C4-2B (cell line): ENCODE results near the gene CPTP.

ENCODE experiments used
- H3K27ac ChIP-seq: fragments of 450-650 bp; 2 replicates; pipeline ENCODE4 v1.5.1; 2017
- CTCF ChIP-seq: fragments of 450-650 bp; conservative IDR thresholded peaks from 2 replicates; pipeline ENCODE4 v1.5.1; 2017; ENCODE audit warnings: mild to moderate bottlenecking
- ZFX ChIP-seq: fragments of 450-650 bp; IDR thresholded peaks from 2 replicates; pipeline ENCODE4 v1.6.1; 2017

The CPTP gene

GRCh38 chr1:1342061-1342562, 17.5 kb downstream of the CPTP start:
- H3K27ac ChIP-seq: no peak overlapping the region
- TF ChIP-seq ZFX: no peak

GRCh38 chr1:1342584-1343115, 18.0 kb downstream of the CPTP start:
- TF ChIP-seq CTCF (no peak), ZFX (no peak)
- H3K27ac ChIP-seq: peak overlapping the region; percentile 99

- TF ChIP-seq ZFX (peak; percentile 76; the same call in 1 of the 2 replicates), CTCF (no peak)
- H3K27ac ChIP-seq: peak overlapping the region; percentile 99
Observed at GRCh38 chr1:1343811-1344421, 19.3 kb downstream of the CPTP start.

GRCh38 chr1:1344655-1345361, 20.2 kb downstream of the CPTP start:
- H3K27ac ChIP-seq: peak overlapping the region; percentile 99
- TF ChIP-seq CTCF (peak; percentile 92), ZFX (no peak)

GRCh38 chr1:1345384-1345783, 20.8 kb downstream of the CPTP start:
- TF ChIP-seq CTCF: no peak
- no peak for TF ChIP-seq ZFX
- H3K27ac ChIP-seq: peak overlapping the region; percentile 99

GRCh38 chr1:1345860-1346500, 21.4 kb downstream of the CPTP start:
- TF ChIP-seq CTCF (no peak), ZFX (no peak)
- peak overlapping the region; percentile 99 for H3K27ac ChIP-seq

GRCh38 chr1:1346501-1346890, 21.9 kb downstream of the CPTP start:
- TF ChIP-seq ZFX (no peak), CTCF (no peak)
- H3K27ac ChIP-seq: peak overlapping the region; percentile 99
